Measurements from ENCODE around the gene NUDC. TPM values are rescaled to one million over a fixed set of nuclear protein-coding genes. Genes with fewer than 3 reads are reported as not detected.

NUDC gene
- total RNA-seq (2013; cell fraction: nucleolus; rRNA removed): 12.9 and 13.5 TPM in 2 replicates
- total RNA-seq (2014; rRNA removed): 71.4 and 76.0 TPM in 2 replicates
- 50.3 and 58.7 TPM in 2 replicates for total RNA-seq (2014; rRNA removed; fragmentation: Illumina TruSeq; extraction: Trizol)
- total RNA-seq (2021): 75.4 and 77.6 TPM in 2 replicates
- polyA plus RNA-seq (2011; ENCODE audit: low read depth): 31.8 TPM
- polyA plus RNA-seq (2011; rRNA removed): 15.8 and 34.9 TPM in 2 replicates
- polyA plus RNA-seq (2011; cell fraction: cytosol; rRNA removed): 32.2 and 32.5 TPM in 2 replicates
- 23.3 and 33.8 TPM in 2 replicates for polyA plus RNA-seq (2011; cell fraction: nucleus; rRNA removed)
- 52.6 and 59.8 TPM in 2 replicates for polyA plus RNA-seq (2012)
- polyA plus RNA-seq (2014; fragmentation: Illumina TruSeq; extraction: Trizol): 39.3 and 76.3 TPM in 2 replicates
- polyA plus RNA-seq (2014; fragmentation: Nextera tagmentation; extraction: Ambion mirVana): 10 to 100 TPM in 1 of 2 experiments, 1 to 10 TPM in 1; 5.5 to 15.1 TPM
- 51.8 and 58.8 TPM in 2 replicates for polyA plus RNA-seq (2014; rRNA removed)
- 100 to 1,000 TPM; 208 to 227 TPM for polyA plus RNA-seq (2016; fragmentation: Nextera tagmentation; extraction: Ambion mirVana)
- 17.4 TPM in 2 replicates for polyA minus RNA-seq (2011; rRNA and poly(A)+ RNA removed)
- polyA minus RNA-seq (2011; cell fraction: cytosol; rRNA and poly(A)+ RNA removed): 22.2 and 24.5 TPM in 2 replicates
- polyA minus RNA-seq (2011; cell fraction: nucleus; rRNA and poly(A)+ RNA removed): 6.3 and 18.1 TPM in 2 replicates
- percentile 79 among the genes with signal in this experiment for Bru-seq, nascent RNA
- percentile 83 among the genes with signal in this experiment for BruChase-seq, experiment 1, labeled RNA remaining after a 6-hour chase
- BruChase-seq, experiment 2, labeled RNA remaining after a 2-hour chase: percentile 76 among the genes with signal in this experiment
- long read RNA-seq, experiment 1, transcript NUDC-201 (9 exons, 1,800 nt): major isoform, 355 of 402 reads
- long read RNA-seq, experiment 1, partial matches to known transcripts: 5 of 402 reads
- long read RNA-seq, experiment 1, other reads (novel, unspliced or antisense): 42 of 402 reads
- long read RNA-seq, experiment 2, transcript NUDC-201 (9 exons, 1,800 nt): major isoform, 738 of 863 reads
- long read RNA-seq, experiment 2, partial matches to known transcripts: 13 of 863 reads
- long read RNA-seq, experiment 2, other reads (novel, unspliced or antisense): 110 of 863 reads

GRCh38 chr1:26921540-26922430, at the start of gene NUDC:
Gene NUDC (plus strand): TSS chr1:26921743. CDS start chr1:26921849, 106 bp downstream.
- Histone ChIP-seq H3K4me1 (ENCODE audit: control insufficient read depth, insufficient read depth, low read length) (peaks cover 5% of the 10 kb centered on the region; the same call in 1 of the 2 replicates), H3K27me3 (replicated peaks in 1 of 2; ENCODE audit: control insufficient read depth in 2 of 2, insufficient read depth in 2 of 2, low read length in 1 of 2) (no peaks in the 10 kb centered on the region), H3K9ac (ENCODE audit: control insufficient read depth, insufficient read depth, low read length) (peak within 1 kb of the TSS; percentile 84), H3K4me3 (peak within 1 kb of the TSS; percentile 76), H2AFZ (ENCODE audit: control insufficient read depth, low read depth, low read length) (peak within 1 kb of the TSS; percentile 97), H3K36me3 (ENCODE audit: control insufficient read depth in 2 of 2, insufficient read depth in 2 of 2, low read length in 1 of 2) (peaks cover 5 to 18% of the 10 kb centered on the region in 2 experiments), H3K27ac (ENCODE audit: control insufficient read depth, insufficient read depth) (peak within 1 kb of the TSS; percentile 83), H3K9me3 (replicated peaks; ENCODE audit: control insufficient read depth, insufficient read depth, low read length) (no peaks in the 10 kb centered on the region), H4K20me1 (ENCODE audit: control insufficient read depth, insufficient read depth) (no peaks in the 10 kb centered on the region; the same call in 1 of the 2 replicates), H3K79me2 (ENCODE audit: control insufficient read depth, insufficient read depth, low read length) (peaks cover 28% of the 10 kb centered on the region), H3K4me2 (ENCODE audit: control insufficient read depth, insufficient read depth) (peak within 1 kb of the TSS; percentile 99)
- WGBS (ENCODE audit: insufficient coverage, insufficient replicate concordance, low lambda C conversion rate, missing lambda C conversion rate): 1% methylated on average over 58 of the region's 83 CpGs
- ATAC-seq (peak; percentile 99), FAIRE-seq (peak; percentile 98), DNase-seq (ENCODE audit: low read depth, low spot score) (peak; percentile 88)
- intact Hi-C loops (cut with micrococcal nuclease; ENCODE audit: unreplicated experiment) (no loop called here), in situ Hi-C loops (cut with MboI) (no loop called here)
- ChIA-PET POLR2A (interaction anchor here (0.6 to 2.6 kb wide), 4 partner anchors 10 to 749 kb away, joined by 3 to 12 read pairs (median 4); partner anchors contain the start of gene GPATCH3), SMC1A (ENCODE audit: uncharacterized antibody, unreplicated experiment) (interaction anchor here (1.1 to 2.0 kb wide), 2 partner anchors 11 to 22 kb away, joined by 3 to 11 read pairs; partner anchors contain the start of gene GPATCH3), RAD21 (ENCODE audit: unreplicated experiment) (interaction anchor here (1.4 kb wide), 1 partner anchor 21 kb away, joined by 3 read pairs; the partner anchor contains the start of gene GPATCH3), CTCF (no interaction called here)
- no TSS peak for BruUV-seq (replicated peaks)
- TF ChIP-seq LARP7 (IDR thresholded peaks at IDR 0.05): peak; percentile 85
- TF ChIP-seq ETV6 (conservative IDR thresholded peaks at IDR 0.05 in 1 of 2, IDR thresholded peaks at IDR 0.05 in 1 of 2; ENCODE audit: borderline replicate concordance in 1 of 2, low read depth in 1 of 2): no peak
- peak; percentile 90 for TF ChIP-seq NFYB (IDR thresholded peaks at IDR 0.05; ENCODE audit: insufficient read depth, low read depth, low read length)
- peak in 1 of 2 experiments; percentile 34; a peak in 2 of 4 replicates for TF ChIP-seq BHLHE40 (IDR thresholded peaks at IDR 0.05; ENCODE audit: borderline replicate concordance in 1 of 2, low read depth in 2 of 2, low read length in 1 of 2)
- peak; percentile 71; the same call in 1 of the 2 replicates for TF ChIP-seq IKZF1 (conservative IDR thresholded peaks at IDR 0.05)
- TF ChIP-seq RB1 (IDR thresholded peaks at IDR 0.05; ENCODE audit: borderline replicate concordance): peak; percentile 81; the same call in 1 of the 2 replicates
- TF ChIP-seq DPF2 (IDR thresholded peaks at IDR 0.05): peak; percentile 50; the same call in 1 of the 2 replicates
- TF ChIP-seq KDM1A (IDR thresholded peaks at IDR 0.05; ENCODE audit: borderline replicate concordance): no peak
- no peak for TF ChIP-seq ZNF274 (IDR thresholded peaks at IDR 0.05; ENCODE audit: insufficient read depth, insufficient read length)
- peak; percentile 54 for TF ChIP-seq FOS (IDR thresholded peaks at IDR 0.05; ENCODE audit: borderline replicate concordance, extremely low read depth, insufficient read length)
- no peak for TF ChIP-seq SREBF1 (IDR thresholded peaks at IDR 0.05; ENCODE audit: low read length)
- TF ChIP-seq HDGF (IDR thresholded peaks at IDR 0.05): peak; percentile 94
- TF ChIP-seq PBX3 (IDR thresholded peaks at IDR 0.05; ENCODE audit: insufficient replicate concordance, low read depth, low read length): peak; percentile 91
- TF ChIP-seq FOXK2 (IDR thresholded peaks at IDR 0.05): no peak; the same call in 1 of the 2 replicates
- TF ChIP-seq CBX5 (IDR thresholded peaks at IDR 0.05; ENCODE audit: low read depth): no peak
- TF ChIP-seq ZNF24 (IDR thresholded peaks at IDR 0.05): no peak
- no peak for TF ChIP-seq MTA3 (IDR thresholded peaks at IDR 0.05; ENCODE audit: borderline replicate concordance, low read length)

All from GM12878 (cell line).